Vagina (tissue), 2 donors: ENCODE data around the gene KDM3A. TPM values are rescaled to one million over a fixed set of nuclear protein-coding genes. Genes with fewer than 3 reads are reported as not detected.

ENCODE experiments used
- DNase-seq, 2 donors: peaks; one replicate each; pipeline ENCODE4 v3.0.0-alpha.2; 2017; ENCODE audit errors: extremely low spot score in 2 of 2
- H3K27ac ChIP-seq: fragments of 200-600 bp; sonication (generic); one replicate; pipeline ENCODE4 v1.5.1; 2019
- H3K27me3 ChIP-seq: fragments of 200-600 bp; sonication (generic); one replicate; pipeline ENCODE4 v1.5.1; 2019
- H3K36me3 ChIP-seq, 2 donors: fragments of 200-600 bp; sonication (generic); one replicate each; pipeline ENCODE4 v1.5.1; 2017 to 2019
- H3K4me1 ChIP-seq: fragments of 200-600 bp; sonication (generic); one replicate; pipeline ENCODE4 v1.5.1; 2019
- H3K4me3 ChIP-seq, 2 donors: fragments of 200-600 bp; sonication (generic); 1 replicate in 1 of 2; 2 replicates in 1 of 2; pipeline ENCODE4 v1.5.1; 2016 to 2019
- H3K9me3 ChIP-seq: fragments of 200-600 bp; sonication (generic); one replicate; pipeline ENCODE4 v1.5.1; 2019
- POLR2A ChIP-seq, 2 donors: fragments of 450-650 bp; IDR thresholded peaks; one replicate each; pipeline ENCODE4 v1.6.1; 2017; ENCODE audit warnings: antibody characterized with exemption in 2 of 2, mild to moderate bottlenecking in 2 of 2, moderate library complexity in 2 of 2
- POLR2AphosphoS5 ChIP-seq, 2 donors: sonication (generic); formaldehyde crosslinking; IDR thresholded peaks; one replicate each; pipeline ENCODE4 v1.9.0; 2017; ENCODE audit warnings: antibody characterized with exemption in 2 of 2, mild to moderate bottlenecking in 2 of 2, low read depth in 1 of 2; ENCODE audit not compliant: insufficient read depth in 1 of 2
- intact Hi-C: fragments of 100-400 bp; cut with DNase I; formaldehyde crosslinking; loops from one replicate; pipeline ENCODE4 v1.15.1; 2023
- total RNA-seq: library from RNA; depleted of rRNA; stranded (reverse); fragments of >200 nt; gene quantifications from one replicate; pipeline ENCODE4 v1.2.3, GENCODE V29; 2016
- TF ChIP-seq, protein P1 (sequence below), 3 experiments: fragments of 450-650 bp in 2 of 3; fragments of 200-600 bp in 1 of 3; sonication (generic) in 1 of 3; IDR thresholded peaks; one replicate each; pipeline ENCODE4 v1.5.1; 2017 to 2019; ENCODE audit warnings: antibody characterized with exemption in 3 of 3, mild to moderate bottlenecking in 2 of 3, moderate library complexity in 2 of 3

Gene KDM3A
- total RNA-seq, 1 donor from 2014 or later: 38.3 TPM

DNA sequence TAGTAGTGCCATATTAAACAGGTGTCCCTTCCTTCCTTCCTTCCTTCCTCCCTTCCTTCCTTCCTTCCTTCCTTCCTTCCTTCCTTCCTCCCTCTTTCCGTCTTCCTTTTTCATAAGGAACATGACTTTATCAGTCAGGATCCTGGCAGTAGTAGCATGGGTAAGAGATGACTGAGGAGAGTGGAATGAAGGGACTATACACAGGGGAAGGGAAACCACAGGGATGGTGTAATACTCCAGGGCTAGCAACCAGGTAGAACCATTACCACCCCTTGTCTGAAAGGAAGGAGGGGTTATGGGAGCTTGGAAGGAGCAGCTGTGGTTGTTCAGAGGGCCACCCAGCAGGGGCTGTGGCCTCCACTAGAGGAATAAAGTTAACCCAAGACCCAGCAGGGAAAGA, 23.2 kb upstream of the KDM3A start:
- H3K9me3 ChIP-seq: no peaks in the 10 kb centered on the region
- intact Hi-C loops: no loop called here
- DNase-seq: no peak
- H3K4me3 ChIP-seq: no peak overlapping the region
- no peaks in the 10 kb centered on the region for H3K27me3 ChIP-seq
- no peaks in the 10 kb centered on the region for H3K36me3 ChIP-seq
- H3K27ac ChIP-seq: no peak overlapping the region
- TF ChIP-seq, protein P1, sequence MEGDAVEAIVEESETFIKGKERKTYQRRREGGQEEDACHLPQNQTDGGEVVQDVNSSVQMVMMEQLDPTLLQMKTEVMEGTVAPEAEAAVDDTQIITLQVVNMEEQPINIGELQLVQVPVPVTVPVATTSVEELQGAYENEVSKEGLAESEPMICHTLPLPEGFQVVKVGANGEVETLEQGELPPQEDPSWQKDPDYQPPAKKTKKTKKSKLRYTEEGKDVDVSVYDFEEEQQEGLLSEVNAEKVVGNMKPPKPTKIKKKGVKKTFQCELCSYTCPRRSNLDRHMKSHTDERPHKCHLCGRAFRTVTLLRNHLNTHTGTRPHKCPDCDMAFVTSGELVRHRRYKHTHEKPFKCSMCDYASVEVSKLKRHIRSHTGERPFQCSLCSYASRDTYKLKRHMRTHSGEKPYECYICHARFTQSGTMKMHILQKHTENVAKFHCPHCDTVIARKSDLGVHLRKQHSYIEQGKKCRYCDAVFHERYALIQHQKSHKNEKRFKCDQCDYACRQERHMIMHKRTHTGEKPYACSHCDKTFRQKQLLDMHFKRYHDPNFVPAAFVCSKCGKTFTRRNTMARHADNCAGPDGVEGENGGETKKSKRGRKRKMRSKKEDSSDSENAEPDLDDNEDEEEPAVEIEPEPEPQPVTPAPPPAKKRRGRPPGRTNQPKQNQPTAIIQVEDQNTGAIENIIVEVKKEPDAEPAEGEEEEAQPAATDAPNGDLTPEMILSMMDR (IDR thresholded peaks at IDR 0.05): no peak
- TF ChIP-seq POLR2A (IDR thresholded peaks at IDR 0.05) (no peak), POLR2AphosphoS5 (IDR thresholded peaks at IDR 0.05; ENCODE audit: insufficient read depth in 1 of 2, low read depth in 1 of 2) (no peak)
- peaks cover 12% of the 10 kb centered on the region for H3K4me1 ChIP-seq

DNA sequence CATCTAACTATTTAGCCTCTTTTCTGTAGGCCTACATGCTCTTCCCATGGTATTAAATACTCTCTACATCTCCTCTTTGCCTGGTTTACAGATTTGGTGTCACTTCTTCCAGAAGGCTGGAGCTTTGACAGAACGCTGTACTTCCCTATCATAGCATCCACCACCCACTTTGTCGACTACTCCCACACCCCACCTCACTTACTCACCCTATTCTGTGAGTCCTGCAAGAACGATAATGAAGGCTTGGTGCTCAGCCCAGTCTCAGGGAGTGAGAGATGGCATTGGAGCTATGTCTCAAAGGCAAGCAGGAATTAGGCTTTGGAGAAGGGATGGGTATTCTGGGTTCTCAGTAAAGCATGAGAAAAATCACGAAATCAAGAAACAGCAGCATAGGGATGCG, 20.3 kb upstream of the KDM3A start:
- no peak overlapping the region for H3K27ac ChIP-seq
- H3K4me3 ChIP-seq: no peak overlapping the region
- no peaks in the 10 kb centered on the region for H3K36me3 ChIP-seq
- intact Hi-C loops: no loop called here
- H3K4me1 ChIP-seq: no peaks in the 10 kb centered on the region
- no peaks in the 10 kb centered on the region for H3K27me3 ChIP-seq
- TF ChIP-seq POLR2A (IDR thresholded peaks at IDR 0.05) (no peak), POLR2AphosphoS5 (IDR thresholded peaks at IDR 0.05; ENCODE audit: insufficient read depth in 1 of 2, low read depth in 1 of 2) (no peak)
- TF ChIP-seq, protein P1 (IDR thresholded peaks at IDR 0.05): no peak
- no peak for DNase-seq
- H3K9me3 ChIP-seq: no peaks in the 10 kb centered on the region

DNA sequence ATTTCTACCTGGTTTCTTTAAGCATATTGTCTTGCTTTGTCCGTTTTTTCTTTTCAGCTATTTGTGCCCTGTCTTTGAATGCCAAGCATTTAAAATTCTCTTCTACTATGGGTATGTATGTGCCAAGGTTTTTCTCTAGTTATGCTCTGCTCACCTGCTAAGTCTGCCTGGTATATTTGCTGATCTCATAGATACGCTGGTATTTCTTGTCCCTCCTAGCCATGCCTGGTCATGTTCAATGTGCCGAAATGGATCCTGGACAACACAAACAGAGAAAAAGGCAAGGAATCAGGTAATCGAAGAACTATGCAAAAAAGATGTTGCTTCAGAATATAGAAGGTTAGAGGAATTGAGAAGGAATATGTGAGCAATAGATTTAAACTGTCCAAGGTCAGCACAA, 14.9 kb upstream of the KDM3A start:
- H3K4me1 ChIP-seq: no peaks in the 10 kb centered on the region
- intact Hi-C loops: no loop called here
- H3K4me3 ChIP-seq: no peak overlapping the region
- no peak for DNase-seq
- no peak overlapping the region for H3K27ac ChIP-seq
- no peaks in the 10 kb centered on the region for H3K27me3 ChIP-seq
- TF ChIP-seq POLR2A (IDR thresholded peaks at IDR 0.05) (no peak), POLR2AphosphoS5 (IDR thresholded peaks at IDR 0.05; ENCODE audit: insufficient read depth in 1 of 2, low read depth in 1 of 2) (peak in 1 of 2 donors; percentile 9)
- TF ChIP-seq, protein P1 (IDR thresholded peaks at IDR 0.05): no peak
- no peaks in the 10 kb centered on the region for H3K36me3 ChIP-seq
- no peaks in the 10 kb centered on the region for H3K9me3 ChIP-seq

DNA sequence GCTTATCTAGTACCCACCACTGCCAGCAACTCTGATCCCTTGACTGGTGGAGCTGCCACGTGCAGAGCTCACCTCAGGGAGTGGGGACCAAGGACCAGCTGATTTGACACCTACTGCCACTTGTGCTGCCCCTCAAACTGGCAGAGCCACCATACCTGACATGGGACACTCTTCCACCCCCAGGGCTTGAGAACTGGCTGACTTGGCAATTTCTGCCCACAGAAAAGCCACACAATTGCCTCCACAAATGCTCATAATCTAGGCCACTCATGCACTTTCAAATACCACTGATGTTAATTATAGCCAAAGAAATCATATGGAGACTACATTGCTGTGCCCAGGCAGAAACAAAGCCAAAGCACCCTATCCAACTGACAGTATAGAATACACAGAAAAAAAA, 11.8 kb upstream of the KDM3A start:
- Histone ChIP-seq H3K9me3 (no peaks in the 10 kb centered on the region), H3K4me3 (no peak overlapping the region), H3K4me1 (no peaks in the 10 kb centered on the region), H3K36me3 (no peaks in the 10 kb centered on the region), H3K27me3 (no peaks in the 10 kb centered on the region), H3K27ac (no peak overlapping the region)
- no peak for DNase-seq
- TF ChIP-seq POLR2A (IDR thresholded peaks at IDR 0.05): no peak
- TF ChIP-seq, protein P1 (IDR thresholded peaks at IDR 0.05): no peak
- TF ChIP-seq POLR2AphosphoS5 (IDR thresholded peaks at IDR 0.05; ENCODE audit: insufficient read depth in 1 of 2, low read depth in 1 of 2): no peak
- intact Hi-C loops: no loop called here

DNA sequence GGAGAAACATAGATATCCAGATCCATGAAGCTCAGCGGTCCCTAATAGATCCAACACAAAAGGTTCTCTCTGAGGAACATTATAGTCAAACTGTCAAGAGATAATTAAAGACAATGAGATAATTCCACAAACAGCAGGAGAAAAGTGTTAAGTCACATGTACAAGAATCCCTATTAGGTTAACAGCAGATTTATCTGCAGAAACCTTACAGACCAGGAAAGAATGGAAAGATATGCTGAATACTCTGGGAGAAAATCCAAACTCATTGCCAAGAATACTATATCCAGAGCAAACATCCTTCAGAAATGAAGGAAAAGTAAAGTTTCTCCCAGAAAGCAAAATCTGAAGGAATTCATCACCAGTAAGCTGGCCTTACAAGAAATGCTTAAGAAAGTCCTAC, 10.8 kb upstream of the KDM3A start:
- Histone ChIP-seq H3K4me1 (no peaks in the 10 kb centered on the region), H3K27me3 (no peaks in the 10 kb centered on the region), H3K4me3 (no peak overlapping the region), H3K27ac (no peak overlapping the region), H3K36me3 (no peaks in the 10 kb centered on the region), H3K9me3 (no peaks in the 10 kb centered on the region)
- TF ChIP-seq, protein P1 (IDR thresholded peaks at IDR 0.05): no peak
- TF ChIP-seq POLR2AphosphoS5 (IDR thresholded peaks at IDR 0.05; ENCODE audit: insufficient read depth in 1 of 2, low read depth in 1 of 2): no peak
- intact Hi-C loops: no loop called here
- DNase-seq: no peak
